Measurements from ENCODE around the gene MS4A18. TPM values are rescaled to one million over a fixed set of nuclear protein-coding genes. Genes with fewer than 3 reads are reported as not detected.

MS4A18 gene
- total RNA-seq, 1 donor from 2014 or later = not detected

DNA sequence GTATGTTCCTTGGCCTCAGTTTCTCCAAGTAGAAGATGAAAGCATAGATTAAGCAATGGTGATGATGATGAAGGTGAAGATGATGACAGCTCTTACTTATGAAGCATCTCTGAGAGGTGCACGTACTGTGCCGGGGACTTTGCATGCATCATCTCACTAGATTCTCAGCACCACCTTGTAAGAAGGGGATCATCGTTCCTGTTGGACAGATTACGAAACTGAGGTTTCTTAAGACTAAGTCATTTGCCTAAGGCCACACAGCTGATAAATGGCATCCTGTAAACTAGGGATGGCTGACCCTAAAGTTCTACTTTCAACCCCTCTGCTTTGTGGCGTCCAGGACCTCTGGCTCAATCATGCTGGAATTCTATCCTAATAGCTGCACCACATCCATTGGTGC lies 40.8 kb downstream of the MS4A18 start:
- DNase-seq (ENCODE audit: low read depth) = no peak

DNA sequence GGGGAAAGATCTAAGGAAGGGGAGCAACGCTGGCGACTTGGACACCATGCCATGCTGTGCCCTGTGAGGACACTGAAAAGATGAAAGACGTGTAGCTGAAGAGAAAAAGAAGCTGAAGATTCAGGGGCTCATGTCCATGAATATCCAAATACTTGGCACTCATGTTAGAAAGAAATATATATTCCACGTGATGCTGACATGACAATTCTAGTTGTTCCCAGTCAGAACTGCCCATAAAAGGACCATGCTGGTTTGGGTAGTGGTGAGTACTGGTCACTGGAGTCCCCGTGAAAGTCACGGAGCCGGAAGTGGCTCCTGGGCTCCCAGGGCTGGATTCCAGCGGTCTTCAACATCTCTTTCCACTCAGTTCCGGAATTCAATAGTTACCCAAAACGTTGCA lies 42.0 kb downstream of the MS4A18 start:
- no peak for DNase-seq (ENCODE audit: low read depth)

GRCh38 chr11:60767388-60767811 lies 42.9 kb downstream of the MS4A18 start:
- no peak for DNase-seq (ENCODE audit: low read depth)

DNA sequence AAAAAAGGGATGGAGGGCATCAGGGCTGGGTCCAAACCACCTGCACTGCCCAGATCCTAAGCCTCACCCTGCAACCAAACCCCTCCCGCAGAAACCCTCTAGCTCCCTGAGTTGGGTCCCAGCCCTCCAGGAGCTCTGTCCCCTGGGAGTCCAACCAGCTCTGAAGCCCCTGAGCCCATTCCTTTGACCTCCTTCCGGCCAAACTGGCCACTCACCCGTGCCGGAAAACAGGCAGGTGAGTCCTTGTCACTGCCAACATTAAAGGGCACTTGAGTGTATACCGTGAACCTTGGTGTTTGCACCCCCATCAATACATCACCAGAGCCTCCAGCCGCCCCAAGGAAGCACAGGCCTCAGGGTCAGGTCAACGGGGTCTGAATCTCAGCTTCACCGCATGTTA lies 43.7 kb downstream of the MS4A18 start:
- no peak for DNase-seq (ENCODE audit: low read depth)

GRCh38 chr11:60769273-60769672 lies 44.8 kb downstream of the MS4A18 start:
- DNase-seq (ENCODE audit: low read depth) = no peak

DNA sequence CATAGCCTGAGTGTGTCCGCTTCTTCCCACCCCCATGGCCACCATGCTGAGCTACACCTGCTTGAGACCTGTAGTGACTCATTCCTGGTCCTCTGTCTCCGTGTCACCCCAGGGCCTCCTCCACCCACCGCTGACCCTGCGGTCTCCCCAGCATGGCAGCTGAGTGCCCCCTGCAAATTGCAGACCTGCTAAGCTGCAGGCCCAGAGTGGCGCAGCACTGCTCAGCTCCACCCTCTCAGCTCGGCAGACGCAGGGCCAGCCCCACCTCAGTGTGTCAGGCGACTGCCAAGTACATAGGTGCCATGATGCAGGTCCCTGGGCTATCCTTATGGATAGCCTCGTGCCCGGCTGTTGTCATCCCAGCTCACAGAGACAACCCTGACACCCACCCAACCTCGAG lies 45.3 kb downstream of the MS4A18 start:
- no peak for DNase-seq (ENCODE audit: low read depth)

DNA sequence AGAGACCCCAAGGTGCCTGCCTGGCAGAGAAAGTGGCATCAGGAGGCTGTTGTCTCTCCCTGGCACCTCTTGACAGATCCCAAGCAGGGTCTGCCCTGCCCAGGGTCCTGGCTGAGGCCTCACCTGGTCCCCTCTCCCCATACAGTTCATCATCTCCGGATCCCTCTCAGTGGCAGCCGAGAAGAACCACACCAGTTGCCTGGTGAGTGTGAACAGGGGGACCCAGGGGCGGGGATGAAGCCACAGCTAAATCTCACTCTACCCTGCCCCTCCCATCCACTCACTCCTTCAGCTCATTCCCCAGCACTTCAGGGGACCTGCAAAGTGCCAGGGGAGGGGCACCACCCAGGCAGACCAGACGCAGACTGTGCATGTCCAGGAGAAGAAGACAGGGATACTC lies 46.6 kb downstream of the MS4A18 start:
- DNase-seq (ENCODE audit: low read depth) = no peak

DNA sequence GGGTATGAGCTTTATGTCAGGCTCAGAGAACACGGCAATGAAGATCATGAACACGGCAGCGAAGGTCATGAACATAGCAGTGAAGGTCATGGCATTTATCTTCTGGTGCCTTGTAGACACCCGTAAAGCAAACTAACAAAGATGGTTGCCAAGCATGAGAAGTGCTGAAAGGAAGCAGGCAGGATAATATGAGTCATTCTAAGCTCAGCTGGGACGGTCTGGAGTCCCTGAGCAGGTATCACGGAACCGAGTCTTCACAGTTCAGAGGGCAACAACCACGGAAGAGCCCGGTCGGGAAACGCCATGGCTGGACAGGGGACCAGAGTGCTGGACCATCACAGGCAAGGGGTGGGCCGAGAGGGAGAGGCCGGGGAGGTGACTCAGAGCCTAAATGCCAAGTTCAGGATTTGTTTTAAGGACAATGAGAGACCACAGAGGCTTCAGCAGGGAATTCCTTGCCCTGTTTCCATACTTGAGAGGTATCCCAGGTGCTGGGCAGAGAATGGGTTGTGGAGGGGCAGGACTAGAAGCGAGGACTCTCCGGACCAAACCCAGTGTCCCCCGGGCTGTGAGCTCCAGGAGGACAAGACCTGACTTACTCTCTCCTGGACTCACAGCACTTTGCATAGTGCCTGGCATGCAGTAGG lies 47.5 kb downstream of the MS4A18 start:
- DNase-seq (ENCODE audit: low read depth) = no peak

- no peak for DNase-seq (ENCODE audit: low read depth)
These were observed 48.1 kb downstream of the MS4A18 start for GRCh38 chr11:60772666-60773065.

DNA sequence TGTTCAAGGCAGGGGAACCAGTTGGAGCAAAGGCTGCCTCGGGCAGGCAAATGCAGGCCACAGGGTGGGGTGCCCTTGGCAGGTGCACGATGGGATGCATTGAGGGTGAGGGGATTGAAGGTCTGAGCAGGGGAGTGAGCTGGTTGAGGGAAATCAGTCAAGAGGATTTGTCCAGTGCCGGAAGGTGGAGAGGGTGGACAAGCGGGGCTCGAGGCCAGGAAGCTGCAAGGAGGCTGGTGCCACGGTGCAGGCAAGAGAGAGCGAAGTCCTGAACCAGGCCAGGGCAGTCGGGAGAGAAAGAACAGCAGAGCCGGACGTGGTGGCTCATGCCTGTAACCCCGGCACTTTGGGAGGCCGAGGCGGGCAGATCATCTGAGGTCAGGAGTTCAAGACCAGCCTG lies 50.2 kb downstream of the MS4A18 start:
- DNase-seq (ENCODE audit: low read depth) = no peak

- peak; percentile 85 for DNase-seq (ENCODE audit: low read depth)
These were observed 51.0 kb downstream of the MS4A18 start for GRCh38 chr11:60775420-60775961.

GRCh38 chr11:60776167-60776566 lies 51.6 kb downstream of the MS4A18 start:
- no peak for DNase-seq (ENCODE audit: low read depth)

- peak; percentile 10 for DNase-seq (ENCODE audit: low read depth)
These were observed 52.6 kb downstream of the MS4A18 start for GRCh38 chr11:60777106-60777505.

DNA sequence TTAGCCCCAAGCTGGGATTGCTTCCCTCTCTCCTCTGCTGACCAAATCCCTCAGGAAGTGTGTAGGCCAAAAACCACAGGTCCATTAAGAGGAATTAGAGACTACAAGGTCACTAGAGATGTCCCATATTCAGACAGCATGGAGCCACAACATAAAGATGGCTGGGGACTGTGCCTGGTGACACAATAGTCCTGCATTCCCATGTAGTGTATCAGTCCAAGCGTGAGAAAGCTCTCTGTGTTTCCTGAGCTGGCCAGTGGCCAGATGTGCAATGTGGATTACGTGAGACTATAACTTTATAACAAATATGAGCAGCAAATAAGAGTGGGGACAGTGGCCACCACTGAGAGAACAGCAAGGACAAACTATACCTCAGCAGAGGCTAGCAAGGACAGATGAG lies 53.1 kb downstream of the MS4A18 start:
- DNase-seq (ENCODE audit: low read depth) = peak; percentile 63

- DNase-seq (ENCODE audit: low read depth) = no peak
These were observed 55.5 kb downstream of the MS4A18 start for GRCh38 chr11:60780065-60780464.

GRCh38 chr11:60780774-60781173 lies 56.3 kb downstream of the MS4A18 start:
- DNase-seq (ENCODE audit: low read depth) = no peak

DNA sequence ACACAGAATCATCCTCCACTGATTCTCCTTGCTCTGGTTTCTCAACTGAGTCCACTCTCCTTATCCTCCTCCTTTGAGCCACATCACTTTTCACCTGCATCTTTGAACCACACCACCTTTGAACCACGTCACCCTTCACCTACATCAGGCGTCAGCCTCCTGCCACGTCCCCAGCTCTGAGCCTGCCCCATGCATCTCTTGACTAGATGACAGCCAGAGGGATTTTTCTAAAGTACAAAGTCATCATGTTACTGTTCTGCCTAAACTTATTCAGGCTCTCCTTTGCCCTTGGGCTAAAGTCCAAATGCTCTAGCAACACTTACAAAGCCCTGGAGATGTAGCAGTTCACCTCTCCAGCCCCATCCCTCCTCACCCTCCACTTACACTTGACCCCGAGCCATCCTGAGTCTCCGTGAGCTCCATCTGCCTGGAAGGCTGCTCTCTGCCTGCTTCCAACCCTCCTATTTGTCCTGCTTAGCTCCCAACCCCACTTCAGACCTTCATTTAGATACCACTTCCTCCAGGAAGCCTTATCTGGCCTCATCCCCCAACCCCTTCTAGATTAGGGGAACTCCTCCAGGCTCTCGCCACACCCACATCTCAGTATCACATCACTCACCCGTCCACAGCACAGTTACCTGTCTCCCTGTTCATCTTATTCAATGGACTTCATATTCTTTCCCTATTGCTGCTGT lies 56.9 kb downstream of the MS4A18 start:
- DNase-seq (ENCODE audit: low read depth) = no peak

DNA sequence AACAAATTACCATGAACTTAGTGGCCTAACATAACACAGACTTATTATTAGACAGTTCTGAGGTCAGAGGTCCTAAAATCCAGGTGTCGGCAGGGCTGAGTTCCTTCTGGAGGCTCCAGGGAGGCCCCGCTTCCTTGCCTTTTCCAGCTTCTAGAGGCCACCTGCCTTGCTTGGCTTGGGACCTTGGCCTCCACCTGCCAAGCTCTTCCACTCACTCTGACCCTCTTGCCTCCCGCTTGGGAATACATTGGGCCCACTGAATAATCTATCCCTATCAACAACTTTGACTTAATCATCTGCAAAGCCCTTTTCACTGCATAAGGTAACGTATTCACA lies 57.4 kb downstream of the MS4A18 start:
- DNase-seq (ENCODE audit: low read depth) = no peak

- DNase-seq (ENCODE audit: low read depth) = no peak
These were observed 58.0 kb downstream of the MS4A18 start for GRCh38 chr11:60782393-60783140.

DNA sequence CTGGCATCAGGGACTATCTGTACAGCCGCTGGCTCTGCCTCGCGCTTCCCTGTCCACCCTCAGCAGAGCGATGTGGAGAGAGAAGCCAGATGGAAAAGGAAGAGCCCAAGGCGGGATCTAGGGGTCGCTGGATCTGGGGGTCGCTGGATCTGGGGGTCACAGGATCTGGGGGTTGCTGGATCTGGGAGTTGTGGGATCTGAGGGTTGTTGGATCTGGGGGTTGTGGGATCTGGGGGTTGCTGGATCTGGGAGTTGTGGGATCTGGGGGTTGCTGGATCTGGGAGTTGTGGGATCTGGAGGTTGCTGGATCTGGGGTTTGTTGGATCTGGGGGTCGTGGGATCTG lies 58.6 kb downstream of the MS4A18 start:
- no peak for DNase-seq (ENCODE audit: low read depth)

- DNase-seq (ENCODE audit: low read depth) = no peak
These were observed 59.4 kb downstream of the MS4A18 start for GRCh38 chr11:60783911-60784310.

DNA sequence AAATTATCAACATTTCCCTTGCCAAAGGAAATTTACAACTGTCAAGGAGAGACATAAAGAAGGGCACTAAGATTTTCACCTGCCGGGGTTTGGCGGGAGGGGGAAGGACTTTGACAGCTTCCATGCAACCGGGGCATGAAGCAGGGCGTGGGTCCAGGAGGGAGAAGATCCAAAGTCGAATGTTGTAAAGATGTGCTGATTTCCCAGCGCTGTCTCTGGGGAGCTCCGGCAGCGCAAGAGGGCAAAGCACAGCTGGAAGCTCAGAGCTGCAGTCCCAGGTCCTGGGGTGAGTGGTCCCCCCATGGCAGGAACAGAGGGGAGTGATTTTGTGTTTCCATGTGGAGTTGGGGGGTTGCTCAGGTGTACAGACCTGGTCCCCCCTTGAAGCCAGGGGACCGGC lies 60.6 kb downstream of the MS4A18 start, which contains the start of gene MS4A10:
Gene MS4A10 (plus strand): TSS at position 198 of the 400 bp plus-strand sequence. CDS start 5,003 bp downstream, outside the sequence.
- DNase-seq (ENCODE audit: low read depth) = no peak
